H1 (cell line): ENCODE results near the gene FAAH.

Source experiments
- BRCA1 ChIP-seq: IDR thresholded peaks from 2 replicates; pipeline ENCODE4 v1.6.1; 2012; ENCODE audit warnings: low read depth, low read length, improper control_type of control experiment
- CBX5 ChIP-seq: fragments of 300-800, 300-1000 bp; sonication (generic); IDR thresholded peaks from 2 replicates; pipeline ENCODE4 v1.7.1; 2016; ENCODE audit warnings: antibody characterized with exemption, low read length, low read depth
- CBX8 ChIP-seq: fragments of 300-800, 300-1000 bp; sonication (generic); IDR thresholded peaks from 2 replicates; pipeline ENCODE4 v1.7.1; 2016; ENCODE audit warnings: low read depth, low read length, borderline replicate concordance
- CHD2 ChIP-seq: IDR thresholded peaks from 2 replicates; pipeline ENCODE4 v1.6.1; 2012; ENCODE audit warnings: low read length, improper control_type of control experiment
- CTCF ChIP-seq, 3 experiments: IDR thresholded peaks; 1 replicate in 2 of 3; 2 replicates in 1 of 3; pipeline versions ENCODE4 v1.5.1 to v1.6.1; 2011; ENCODE audit warnings: low read length in 3 of 3, mild to moderate bottlenecking in 3 of 3, inconsistent platforms in 2 of 3, low read depth in 1 of 3, moderate library complexity in 1 of 3; ENCODE audit not compliant: insufficient read depth in 1 of 3; ENCODE audit errors: control extremely low read depth in 1 of 3
- MAFK ChIP-seq: IDR thresholded peaks from 2 replicates; pipeline ENCODE4 v1.6.1; 2012; ENCODE audit warnings: low read depth, mild to moderate bottlenecking, improper control_type of control experiment, low read length
- MAX ChIP-seq: IDR thresholded peaks from 2 replicates; pipeline ENCODE4 v1.6.1; 2012; ENCODE audit warnings: inconsistent platforms
- PHF8 ChIP-seq: fragments of 200-600 bp; sonication (generic); conservative IDR thresholded peaks from 2 replicates; pipeline ENCODE4 v1.7.1; 2012; ENCODE audit warnings: low read depth, mild to moderate bottlenecking, inconsistent platforms, low read length, moderate library complexity
- POLR2A ChIP-seq, 2 experiments: IDR thresholded peaks; 1 replicate in 1 of 2; 2 replicates in 1 of 2; pipeline ENCODE4 v1.6.1; 2011; ENCODE audit warnings: low read depth in 2 of 2, low read length in 2 of 2, mild to moderate bottlenecking in 2 of 2; ENCODE audit errors: control extremely low read depth in 1 of 2
- RAD21 ChIP-seq, 2 experiments: IDR thresholded peaks in 1 of 2; conservative IDR thresholded peaks in 1 of 2; 2 replicates each; pipeline ENCODE4 v1.6.1; 2011; ENCODE audit warnings: low read depth in 2 of 2, low read length in 2 of 2, improper control_type of control experiment in 1 of 2, inconsistent platforms in 1 of 2, mild to moderate bottlenecking in 1 of 2, moderate library complexity in 1 of 2
- SIN3A ChIP-seq, 2 experiments: IDR thresholded peaks in 1 of 2; conservative IDR thresholded peaks in 1 of 2; 2 replicates each; pipeline ENCODE4 v1.6.1; 2011 to 2012; ENCODE audit warnings: low read length in 2 of 2, improper control_type of control experiment in 1 of 2, low read depth in 1 of 2, mild to moderate bottlenecking in 1 of 2
- SRF ChIP-seq: IDR thresholded peaks from 2 replicates; pipeline ENCODE4 v1.6.1; 2011; ENCODE audit warnings: mild to moderate bottlenecking, low read depth, low read length, moderate library complexity
- TAF1 ChIP-seq: IDR thresholded peaks from 2 replicates; pipeline ENCODE4 v1.6.1; 2011; ENCODE audit warnings: mild to moderate bottlenecking, low read depth, low read length
- TEAD4 ChIP-seq: IDR thresholded peaks from 2 replicates; pipeline ENCODE4 v1.6.1; 2012; ENCODE audit warnings: low read depth, low read length, inconsistent platforms, mixed read lengths

- TF ChIP-seq TEAD4 (no peak), CTCF (IDR thresholded peaks at IDR 0.05; ENCODE audit: control extremely low read depth in 1 of 3, insufficient read depth in 1 of 3, low read depth in 1 of 3, low read length in 3 of 3) (no peak), POLR2A (IDR thresholded peaks at IDR 0.05; ENCODE audit: control extremely low read depth in 1 of 2, low read depth in 2 of 2, low read length in 2 of 2) (no peak), SIN3A (conservative IDR thresholded peaks at IDR 0.05 in 1 of 2, IDR thresholded peaks at IDR 0.05 in 1 of 2; ENCODE audit: low read depth in 1 of 2, low read length in 2 of 2) (no peak), RAD21 (IDR thresholded peaks at IDR 0.05 in 1 of 2, conservative IDR thresholded peaks at IDR 0.05 in 1 of 2; ENCODE audit: low read depth in 2 of 2, low read length in 2 of 2) (no peak), CBX5 (no peak), CBX8 (no peak), BRCA1 (no peak), SRF (no peak), MAFK (no peak), CHD2 (no peak), TAF1 (no peak), PHF8 (no peak), MAX (no peak)
Observed at GRCh38 chr1:46418976-46419375, 24.9 kb downstream of the FAAH start.
